DMS 273 (cell line): ENCODE measurements around the gene MOCS2.
"Not testable (repeated sequence)": the region's sequence is repeated elsewhere in the genome, so short reads cannot be mapped to it uniquely, and the experiment has no call there.

ENCODE experiments used
- DNase-seq: peaks from one replicate; lab custom pipeline; 2025; ENCODE audit not compliant: unreplicated experiment; lab: John Stamatoyannopoulos, UW

The MOCS2 gene

GRCh38 chr5:53109443-53110127, at the start of gene MOCS2:
MOCS2 (minus strand) TSS chr5:53109757; CDS start chr5:53107174, 2,583 bp downstream.
- peak; percentile 96 for DNase-seq

DNA sequence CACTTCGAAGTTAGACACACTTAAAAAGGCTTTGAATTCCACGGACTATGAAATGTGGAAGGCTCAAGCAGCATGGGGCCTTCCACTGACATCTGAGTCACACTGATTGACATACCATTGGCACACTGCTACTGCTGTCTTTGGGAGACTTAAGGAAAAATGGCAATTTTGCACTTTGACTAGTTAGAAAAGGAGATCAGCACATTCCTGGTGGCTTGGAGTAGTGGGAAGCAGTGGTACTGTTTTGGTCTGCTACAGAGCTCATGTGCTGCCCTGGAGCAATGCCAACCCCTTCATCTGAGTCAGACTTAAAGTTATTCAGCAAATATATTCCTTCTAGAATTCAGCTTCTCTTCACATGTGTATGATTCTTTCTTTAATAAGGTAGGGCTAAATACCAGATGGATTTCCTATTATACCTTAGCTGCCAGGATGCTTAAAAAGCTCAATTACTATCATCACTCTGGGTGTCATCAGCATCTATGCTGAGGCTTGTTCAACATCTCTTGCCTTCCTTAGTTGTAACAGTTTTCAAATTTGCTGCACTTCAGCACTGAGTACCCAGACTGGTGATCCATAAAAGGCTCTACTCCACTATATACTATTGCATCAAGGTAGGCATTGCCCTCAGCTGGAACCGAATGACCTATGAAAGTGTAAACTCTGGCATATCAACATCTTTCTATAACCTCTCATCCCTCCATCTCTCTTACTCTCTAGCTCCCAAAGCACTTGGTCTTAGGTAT, 42.3 kb upstream of the MOCS2 start:
- no peak for DNase-seq

DNA sequence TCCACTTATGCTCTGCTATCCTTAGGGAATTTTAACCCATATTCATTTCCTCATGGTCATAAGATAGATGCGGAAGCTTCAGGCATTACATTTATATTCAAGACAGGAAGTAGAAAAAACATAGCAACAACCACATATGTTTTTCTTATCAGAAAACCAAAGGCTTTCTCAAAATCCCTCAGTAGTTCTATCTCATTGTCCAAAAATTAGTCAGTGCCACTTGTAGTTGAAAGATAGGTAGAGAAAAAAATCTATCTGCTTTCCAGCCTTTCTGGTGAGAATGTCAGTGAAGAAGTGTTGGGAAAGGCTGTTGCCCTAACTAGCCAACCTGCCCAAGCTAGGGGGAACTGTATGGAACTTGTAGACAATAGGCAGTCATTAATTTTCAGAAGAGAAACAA, 23.5 kb upstream of the MOCS2 start:
- DNase-seq: no peak

DNA sequence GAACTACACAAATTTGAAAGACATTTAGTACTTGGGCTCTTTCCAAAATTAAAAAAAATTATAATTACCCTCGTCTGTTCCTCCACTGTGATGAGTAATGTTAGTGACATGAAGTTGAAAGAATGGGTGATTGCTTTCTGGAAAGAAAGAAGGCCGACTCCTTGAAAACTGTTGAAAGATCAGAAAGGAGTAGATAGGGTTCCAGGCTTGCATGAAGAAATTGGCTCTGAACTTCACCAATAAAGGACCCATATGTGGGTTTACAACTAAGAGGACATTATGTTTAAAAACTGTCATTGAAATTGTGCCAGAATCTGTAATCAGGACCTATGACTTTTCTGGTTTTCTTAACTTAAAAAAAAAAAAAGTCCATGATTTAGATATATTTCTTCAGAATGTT, 20.7 kb upstream of the MOCS2 start:
- no peak for DNase-seq

DNA sequence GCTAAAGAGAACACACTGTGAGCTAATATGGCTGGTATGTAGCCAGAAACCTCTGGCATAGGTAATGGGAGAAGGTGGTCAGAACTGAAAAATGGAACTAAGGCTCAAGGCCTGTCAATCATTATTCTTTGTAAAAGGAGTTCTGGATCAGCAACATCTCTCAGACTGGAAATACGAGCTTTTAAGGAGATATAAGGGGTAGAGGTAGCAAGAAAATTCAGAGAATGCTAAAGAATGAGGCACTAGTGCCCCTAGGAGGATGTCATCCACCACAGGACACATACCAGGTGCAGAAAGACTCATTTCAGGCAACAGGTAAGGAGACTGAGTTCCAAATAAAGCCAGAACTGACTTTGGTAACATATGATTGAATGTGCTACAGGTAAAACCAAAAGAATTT, 18.9 kb upstream of the MOCS2 start:
- DNase-seq: no peak

DNA sequence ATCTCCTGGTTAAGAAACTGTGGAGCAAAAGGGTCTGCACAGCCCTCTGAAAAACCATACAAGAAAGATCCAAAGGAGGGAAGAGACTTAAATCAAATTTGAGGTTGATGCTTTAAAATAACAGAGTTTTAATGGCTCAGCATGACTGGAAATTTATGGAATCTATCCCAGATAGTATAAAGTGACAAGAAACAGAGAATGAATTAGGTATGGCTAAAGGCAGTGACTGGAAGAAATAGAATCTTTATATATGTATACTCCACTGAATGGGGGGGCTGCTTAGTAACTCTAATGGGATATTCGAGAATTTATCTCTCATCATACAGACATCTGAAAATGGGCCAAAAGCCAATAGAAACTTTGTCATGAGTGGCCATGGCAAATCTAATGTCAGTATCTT, 17.6 kb upstream of the MOCS2 start:
- DNase-seq: no peak

- no peak for DNase-seq
Observed at GRCh38 chr5:53126521-53126920, 17.0 kb upstream of the MOCS2 start.

GRCh38 chr5:53123702-53124101, 14.1 kb upstream of the MOCS2 start:
- DNase-seq: peak; percentile 5

DNA sequence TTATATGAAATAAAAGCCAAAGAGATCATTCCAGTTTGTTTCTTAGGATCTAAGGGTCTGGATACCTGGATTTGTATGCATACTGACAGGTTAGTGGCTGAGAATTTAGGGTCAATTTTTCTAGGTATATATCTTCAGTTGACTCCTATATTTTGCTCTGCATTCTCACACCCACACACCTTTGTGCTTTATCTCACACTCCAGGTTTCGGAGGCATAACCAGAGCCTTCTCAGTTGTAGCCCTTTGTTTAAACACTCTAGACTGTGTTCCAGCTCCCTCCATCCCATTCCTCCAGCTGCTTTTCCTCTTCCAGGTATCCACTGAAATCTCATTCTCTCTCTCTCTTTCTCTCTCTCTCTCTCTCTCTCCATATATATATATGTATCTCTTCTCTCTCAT, 10.6 kb upstream of the MOCS2 start:
- DNase-seq: no peak

DNA sequence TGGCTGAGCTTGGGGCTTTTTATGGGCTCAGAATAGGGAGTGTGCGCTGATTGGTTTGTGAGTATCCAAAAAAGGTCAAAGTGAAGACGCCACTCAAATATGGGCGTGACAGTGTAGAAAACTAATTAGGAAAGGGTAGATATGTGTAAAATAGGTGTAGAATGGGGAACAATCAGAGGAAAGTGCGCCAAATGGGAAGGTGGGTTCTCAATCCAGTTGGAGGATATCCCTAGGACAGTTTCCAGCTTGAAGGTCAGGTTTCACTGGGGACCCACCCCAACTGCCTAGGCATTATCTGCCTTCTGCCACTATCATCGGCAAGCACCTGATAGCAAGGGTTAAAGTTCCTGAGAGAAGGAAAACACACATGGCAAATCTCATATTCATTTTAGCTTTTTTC, 9.3 kb upstream of the MOCS2 start:
- DNase-seq: no peak

GRCh38 chr5:53116597-53116996, 7.0 kb upstream of the MOCS2 start:
- DNase-seq: no peak

GRCh38 chr5:53114988-53115387, 5.4 kb upstream of the MOCS2 start:
- DNase-seq: peak; percentile 16

DNA sequence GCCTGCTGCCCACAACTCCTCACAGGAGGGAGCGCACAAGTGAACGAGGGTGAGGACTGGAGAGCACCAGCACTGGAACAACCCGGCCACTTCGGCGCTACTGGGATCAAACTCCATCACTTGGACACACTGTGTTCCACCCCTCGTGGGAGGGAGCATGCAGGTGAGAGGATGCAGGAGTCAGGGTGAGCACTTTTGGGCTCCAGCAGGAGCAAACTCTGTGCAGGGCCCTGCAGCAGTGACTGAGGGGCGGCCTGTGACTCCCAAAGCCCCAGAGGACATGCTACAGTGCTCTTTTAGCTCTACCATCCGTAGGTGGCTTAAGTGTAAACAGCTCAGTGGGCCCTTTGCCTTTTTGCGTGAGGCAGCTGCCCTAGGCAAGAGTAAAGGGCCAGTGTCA, 4.4 kb upstream of the MOCS2 start:
- DNase-seq: no peak

DNA sequence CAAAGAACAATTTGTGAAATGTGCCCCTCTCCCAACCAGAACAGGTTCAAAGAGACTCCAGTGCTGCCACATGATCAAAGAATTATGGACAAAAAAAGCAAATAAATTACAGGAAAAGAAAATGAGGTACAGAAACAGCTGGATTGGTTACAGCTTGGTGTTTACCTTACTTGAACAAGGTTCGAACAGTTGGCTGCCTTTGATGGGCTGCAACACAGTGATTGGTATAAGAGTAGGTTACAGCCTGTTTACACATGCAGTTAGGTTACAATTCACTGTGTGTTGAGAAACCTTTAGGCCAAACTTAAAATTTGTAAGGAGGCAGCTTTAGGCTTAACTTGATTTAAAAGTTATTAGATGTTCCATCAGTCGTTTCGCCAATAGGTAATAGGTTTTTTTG, 3.4 kb upstream of the MOCS2 start:
- no peak for DNase-seq

DNA sequence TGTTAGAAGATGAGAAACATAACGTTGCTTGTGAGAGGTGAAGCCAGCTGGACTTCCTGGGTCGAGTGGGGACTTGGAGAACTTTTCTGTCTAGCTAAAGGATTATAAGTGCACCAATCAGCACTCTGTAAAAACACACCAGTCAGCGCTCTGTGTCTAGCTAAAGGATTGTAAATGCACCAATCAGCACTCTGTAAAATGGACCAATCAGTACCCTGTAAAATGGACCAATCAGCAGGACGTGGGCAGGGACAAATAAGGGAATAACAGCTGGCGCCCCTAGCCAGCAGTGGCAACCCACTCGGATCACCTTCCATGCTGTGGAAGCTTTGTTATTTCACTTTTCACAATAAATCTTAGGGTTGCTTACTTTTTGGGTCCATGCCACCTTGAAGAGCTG, 2.8 kb upstream of the MOCS2 start:
- DNase-seq: not testable (repeated sequence)

DNA sequence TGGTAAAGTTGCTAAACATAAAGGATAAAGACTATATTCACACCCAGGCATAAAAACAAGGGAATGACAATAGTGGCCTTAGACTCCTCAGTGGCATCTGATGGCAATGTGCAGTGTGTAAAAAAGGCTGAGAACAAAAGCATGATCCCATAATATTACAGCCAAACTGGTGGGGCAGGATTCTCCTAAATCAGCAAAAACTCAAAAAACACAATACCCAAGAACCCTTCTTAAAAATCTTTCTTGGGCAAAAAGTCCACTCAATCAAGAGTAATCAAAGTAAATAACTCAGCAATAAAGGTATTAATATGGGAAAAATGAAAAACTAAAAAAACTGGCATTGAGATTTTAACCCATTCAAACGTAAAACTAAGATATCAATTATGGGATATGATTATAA, 1.6 kb upstream of the MOCS2 start:
- DNase-seq: no peak

DNA sequence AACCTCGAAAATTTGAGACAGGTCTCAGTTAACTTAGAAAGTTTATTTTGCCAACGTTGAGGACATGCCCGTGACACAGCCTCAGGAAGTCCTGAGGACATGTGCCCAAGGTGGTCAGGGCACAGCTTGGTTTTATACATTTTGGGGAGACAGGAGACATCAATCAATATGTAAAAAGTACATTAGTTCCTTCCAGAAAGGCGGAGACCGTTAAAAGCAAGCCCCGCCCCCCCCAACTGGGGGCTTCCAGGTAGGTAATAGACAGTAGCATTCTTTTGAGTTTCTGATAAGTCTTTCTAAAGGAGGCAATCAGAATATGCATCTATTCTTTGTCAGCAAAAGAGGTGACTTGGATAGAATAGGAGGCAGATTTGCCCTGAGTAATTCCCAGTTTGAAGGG, 599 bp upstream of the MOCS2 start:
- DNase-seq: peak; percentile 23

GRCh38 chr5:53109056-53109442, 508 bp downstream of the MOCS2 start:
- DNase-seq: peak; percentile 33

DNA sequence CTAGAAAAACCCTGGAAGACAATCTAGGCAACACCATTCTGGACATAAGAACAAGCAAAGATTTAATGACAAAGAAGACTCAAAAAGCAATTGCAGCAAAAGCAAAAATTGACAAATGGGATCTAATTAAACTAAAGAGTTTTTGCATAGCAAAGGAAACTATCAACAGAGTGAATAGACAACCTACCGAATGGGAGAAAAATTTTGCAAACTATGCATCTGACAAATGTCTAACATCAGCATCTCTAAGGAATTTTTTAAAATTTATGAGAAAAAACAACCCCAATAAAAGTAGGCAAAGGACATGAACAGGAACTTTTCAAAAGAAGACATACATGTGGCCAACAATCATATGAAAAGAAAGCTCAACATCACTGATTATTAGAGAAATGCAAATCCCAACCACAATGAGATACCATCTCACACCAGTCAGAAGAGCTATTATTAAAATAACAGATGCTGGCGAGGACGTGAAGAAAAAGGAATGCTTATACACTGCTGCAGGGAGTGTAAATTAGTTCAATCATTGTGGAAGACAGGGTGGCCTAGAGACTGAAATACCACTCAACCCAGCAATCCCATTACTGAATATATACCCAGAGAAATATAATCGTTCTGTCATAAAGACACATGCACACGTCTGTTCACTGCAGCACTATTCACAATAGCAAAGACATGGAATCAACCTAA, 3.8 kb downstream of the MOCS2 start:
- DNase-seq: no peak

DNA sequence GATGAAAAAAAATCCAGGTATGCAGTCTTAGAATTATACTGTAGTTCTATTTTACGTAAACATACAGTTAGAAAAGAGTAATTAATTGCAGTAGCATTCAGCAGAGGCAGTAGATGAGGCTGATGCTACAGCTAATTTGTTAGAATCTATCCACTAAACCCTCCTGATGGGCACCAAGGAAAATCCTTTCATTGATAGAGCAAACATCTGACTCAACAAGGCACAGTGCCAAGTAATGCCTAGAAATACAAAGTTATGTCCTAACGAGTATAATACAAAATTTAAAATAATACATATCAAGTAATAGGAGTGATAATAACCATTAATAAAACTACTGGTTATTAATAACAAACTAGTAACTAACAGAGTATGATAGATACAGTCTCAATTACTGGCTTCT, 9.0 kb downstream of the MOCS2 start:
- no peak for DNase-seq

DNA sequence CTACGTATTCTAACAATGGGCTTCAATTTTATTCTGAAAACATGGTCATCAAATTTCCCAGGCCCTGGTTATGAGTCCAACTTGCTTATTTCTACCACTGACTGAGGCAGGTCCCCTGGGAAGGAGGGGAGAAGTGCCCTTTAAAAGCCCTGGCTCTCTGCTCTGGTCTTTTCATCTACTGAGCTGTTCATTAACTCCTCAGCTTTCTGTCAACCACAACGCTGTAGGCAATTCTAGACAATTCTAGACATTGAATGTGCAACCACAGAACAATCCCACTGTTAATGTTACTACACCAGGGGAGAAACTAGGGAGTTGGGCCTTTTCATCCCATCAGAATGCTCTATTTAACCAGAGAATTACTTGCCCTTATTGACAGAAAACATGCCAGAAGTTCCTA, 10.0 kb downstream of the MOCS2 start:
- DNase-seq: no peak

DNA sequence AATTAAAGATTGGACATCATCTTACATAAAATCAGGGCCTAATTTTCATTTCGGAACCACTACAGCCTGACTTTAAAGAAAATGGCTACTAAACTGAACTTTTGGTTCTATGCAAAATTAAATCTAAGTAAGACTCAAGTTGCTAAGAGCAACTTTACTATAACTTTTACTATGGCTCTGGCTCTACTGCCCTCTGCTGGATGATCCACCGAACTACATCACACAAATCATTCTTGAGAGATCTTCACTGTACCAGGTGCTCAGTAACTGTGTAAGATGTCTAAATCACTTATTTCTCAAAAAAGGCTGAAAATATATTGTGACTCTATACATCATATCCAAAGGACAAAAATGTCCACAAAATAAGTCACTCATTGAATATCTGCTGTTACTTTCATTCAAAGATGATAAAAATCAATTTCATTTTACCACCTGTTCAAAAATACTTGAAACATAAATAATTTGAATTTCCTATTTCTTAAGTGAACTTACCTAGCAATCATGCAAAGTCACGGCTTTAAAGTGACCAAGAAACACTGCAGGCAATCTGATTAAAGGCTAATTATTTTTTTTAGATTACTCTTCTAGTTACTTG, 13.5 kb downstream of the MOCS2 start:
- DNase-seq: peak; percentile 70
